ENCODE measurements around the gene NIN.

The NIN gene

GRCh38 chr14:50758305-50758704, 72.7 kb downstream of the NIN start:
- no peak for DNase-seq

GRCh38 chr14:50757702-50758101, 73.3 kb downstream of the NIN start:
- no peak for DNase-seq

- DNase-seq, result no peak
These were observed 74.7 kb downstream of the NIN start for GRCh38 chr14:50756300-50756699.

- DNase-seq, result no peak
These were observed 80.6 kb downstream of the NIN start for GRCh38 chr14:50750323-50750722.

- DNase-seq, result no peak
These were observed 85.4 kb downstream of the NIN start for GRCh38 chr14:50745401-50746058.

GRCh38 chr14:50744231-50744630, 86.7 kb downstream of the NIN start:
- DNase-seq, result no peak

GRCh38 chr14:50741567-50741966, 89.4 kb downstream of the NIN start:
- no peak for DNase-seq

- DNase-seq, result no peak
These were observed 90.1 kb downstream of the NIN start for GRCh38 chr14:50740856-50741255.

GRCh38 chr14:50739186-50739585, 91.8 kb downstream of the NIN start:
- DNase-seq, result no peak

- DNase-seq, result peak; percentile 60
These were observed 94.0 kb downstream of the NIN start for GRCh38 chr14:50736932-50737419.

GRCh38 chr14:50734950-50735695, 95.8 kb downstream of the NIN start:
- DNase-seq, result no peak

GRCh38 chr14:50733494-50733893, 97.5 kb downstream of the NIN start:
- no peak for DNase-seq

- no peak for DNase-seq
These were observed 102.1 kb downstream of the NIN start for GRCh38 chr14:50728836-50729235.

- DNase-seq, result no peak
These were observed 104.4 kb downstream of the NIN start for GRCh38 chr14:50726372-50727107.

- no peak for DNase-seq
These were observed 105.2 kb downstream of the NIN start for GRCh38 chr14:50725761-50726160.

GRCh38 chr14:50719911-50720759, 110.8 kb downstream of the NIN start:
- DNase-seq, result no peak

GRCh38 chr14:50718949-50719348, 112.0 kb downstream of the NIN start:
- DNase-seq, result no peak

GRCh38 chr14:50717811-50718210, 113.2 kb downstream of the NIN start:
- DNase-seq, result no peak

- no peak for DNase-seq
These were observed 116.4 kb downstream of the NIN start for GRCh38 chr14:50714450-50715073.

- no peak for DNase-seq
These were observed 119.9 kb downstream of the NIN start for GRCh38 chr14:50711043-50711442.

GRCh38 chr14:50705026-50705593, 125.9 kb downstream of the NIN start:
- no peak for DNase-seq

GRCh38 chr14:50704454-50705010, 126.4 kb downstream of the NIN start:
- DNase-seq, result no peak

Data from stimulated activated CD8-positive, alpha-beta memory T cell treated with anti-CD3 and anti-CD28 coated beads, Interleukin-4, amount 100 ng/mL, for 48 hours (primary cell).